UCSD-AML1 (cell line): ENCODE data around the gene ARGLU1.

Source experiments
- DNase-seq: peaks from one replicate; lab custom pipeline; 2025; ENCODE audit not compliant: unreplicated experiment; lab: John Stamatoyannopoulos, UW

Gene ARGLU1

GRCh38 chr13:106587787-106588186 lies 19.9 kb upstream of the ARGLU1 start:
- no peak for DNase-seq

- no peak for DNase-seq
Observed at GRCh38 chr13:106586648-106587166, 18.8 kb upstream of the ARGLU1 start.

GRCh38 chr13:106581225-106581624 lies 13.3 kb upstream of the ARGLU1 start:
- no peak for DNase-seq

GRCh38 chr13:106575896-106576295 lies 8.0 kb upstream of the ARGLU1 start:
- DNase-seq = no peak

GRCh38 chr13:106573868-106574267 lies 5.9 kb upstream of the ARGLU1 start:
- DNase-seq = no peak

GRCh38 chr13:106573284-106573846 lies 5.4 kb upstream of the ARGLU1 start:
- DNase-seq = no peak

GRCh38 chr13:106570299-106570852 lies 2.4 kb upstream of the ARGLU1 start:
- no peak for DNase-seq

GRCh38 chr13:106569233-106570095 lies 1.5 kb upstream of the ARGLU1 start:
- no peak for DNase-seq

GRCh38 chr13:106568299-106569003 lies 514 bp upstream of the ARGLU1 start:
- DNase-seq = no peak

GRCh38 chr13:106566641-106567473 lies 1.1 kb downstream of the ARGLU1 start:
- DNase-seq = peak; percentile 56

GRCh38 chr13:106565127-106565775 lies 2.7 kb downstream of the ARGLU1 start:
- no peak for DNase-seq

- DNase-seq = no peak
Observed at GRCh38 chr13:106562301-106562700, 5.6 kb downstream of the ARGLU1 start.

- DNase-seq = peak; percentile 20
Observed at GRCh38 chr13:106561551-106562170, 6.3 kb downstream of the ARGLU1 start.

- DNase-seq = no peak
Observed at GRCh38 chr13:106560821-106561220, 7.1 kb downstream of the ARGLU1 start.

GRCh38 chr13:106558527-106558926 lies 9.4 kb downstream of the ARGLU1 start:
- DNase-seq = no peak

- no peak for DNase-seq
Observed at GRCh38 chr13:106555631-106556328, 12.2 kb downstream of the ARGLU1 start.

- DNase-seq = no peak
Observed at GRCh38 chr13:106551751-106552150, 16.2 kb downstream of the ARGLU1 start.

GRCh38 chr13:106551350-106551749 lies 16.6 kb downstream of the ARGLU1 start:
- DNase-seq = no peak

GRCh38 chr13:106550570-106551135 lies 17.3 kb downstream of the ARGLU1 start:
- DNase-seq = no peak
